Mammary epithelial cell (primary cell): ENCODE measurements around the gene RNF43.

Source experiments
- CTCF ChIP-seq, 2 donors: IDR thresholded peaks in 1 of 2; conservative IDR thresholded peaks in 1 of 2; 2 replicates each; pipeline ENCODE4 v1.5.1; 2011 to 2012; ENCODE audit warnings: inconsistent platforms in 2 of 2, low read length in 2 of 2, mild to moderate bottlenecking in 2 of 2, control low read depth in 1 of 2, low read depth in 1 of 2; ENCODE audit not compliant: insufficient read depth in 1 of 2; ENCODE audit errors: extremely low read depth in 1 of 2
- EZH2 ChIP-seq: IDR thresholded peaks from 2 replicates; pipeline ENCODE4 v1.6.1; 2012; ENCODE audit warnings: low read length, inconsistent platforms, borderline replicate concordance

- TF ChIP-seq CTCF (conservative IDR thresholded peaks at IDR 0.05 in 1 of 2, IDR thresholded peaks at IDR 0.05 in 1 of 2; ENCODE audit: extremely low read depth in 1 of 2, insufficient read depth in 1 of 2, low read depth in 1 of 2, low read length in 2 of 2) (no peak), EZH2 (no peak)
Measured at GRCh38 chr17:58400826-58401225, 16.5 kb downstream of the RNF43 start.
